ENCODE measurements around the gene POFUT2.
A peak's percentile ranks its signal among the peaks of the same experiment; 100 is the strongest.
"Not testable (repeated sequence)": the region's sequence is repeated elsewhere in the genome, so short reads cannot be mapped to it uniquely, and the experiment has no call there.

Gene POFUT2

DNA sequence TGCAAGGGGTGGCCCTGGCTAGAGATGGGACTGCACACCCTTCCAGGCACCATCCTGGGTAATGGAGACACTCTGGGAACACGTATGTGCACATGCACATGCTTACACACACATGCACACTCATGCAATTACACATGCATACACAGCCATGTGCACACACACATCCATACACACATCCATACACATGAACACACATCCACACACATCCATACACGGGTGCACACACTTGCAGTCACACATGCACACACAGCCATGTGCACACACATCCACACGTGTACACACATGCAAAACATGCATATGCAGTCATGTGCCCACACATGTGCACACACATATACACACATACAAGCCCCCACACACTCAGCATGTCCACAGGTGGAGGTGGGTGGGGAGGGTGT is 22.3 kb upstream of the POFUT2 start:
- no peak for DNase-seq

DNA sequence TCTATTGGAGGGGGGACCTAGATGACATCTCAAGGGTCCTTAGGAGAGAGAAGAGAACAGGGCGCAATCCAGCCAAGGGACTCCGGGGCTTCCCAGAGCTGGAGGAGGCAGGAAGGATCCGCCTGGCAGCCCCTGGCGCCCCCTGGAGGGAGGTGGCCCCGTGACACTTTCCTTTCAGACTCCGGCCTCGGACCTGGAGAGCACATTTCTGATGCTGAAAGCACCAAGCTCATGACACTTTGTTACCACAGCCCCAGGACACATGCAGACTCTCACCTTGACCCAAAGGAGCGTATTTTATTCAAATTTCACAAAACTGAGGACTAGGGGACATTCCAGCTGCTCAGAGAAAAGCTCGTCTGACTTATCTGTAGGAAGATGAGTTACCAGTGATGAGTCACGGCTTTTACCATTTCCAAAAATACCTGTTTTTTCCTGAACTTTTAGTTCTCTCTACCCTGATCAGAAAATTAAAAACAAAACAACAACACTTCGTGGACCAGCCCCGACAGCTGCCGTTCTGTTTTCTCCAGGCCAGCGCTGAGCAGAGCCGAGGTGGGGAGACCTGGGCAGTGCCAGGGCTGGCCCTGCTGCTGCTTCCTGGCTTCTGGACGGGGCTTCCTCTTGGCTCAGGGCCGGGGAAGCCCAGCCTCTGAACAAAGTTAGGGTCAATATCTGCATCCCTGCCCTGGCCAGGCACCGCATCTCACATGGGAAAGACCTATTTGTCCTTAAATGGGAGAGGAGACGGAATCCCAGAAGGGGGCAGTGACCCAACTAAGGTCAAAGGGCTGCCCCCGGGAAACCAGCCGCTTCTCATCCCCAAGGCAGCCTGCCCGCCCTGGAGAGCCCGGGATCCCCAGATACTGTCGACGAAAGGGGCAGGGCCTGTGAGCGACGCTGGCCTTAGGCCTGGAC is 21.6 kb upstream of the POFUT2 start:
- DNase-seq = peak; percentile 22

DNA sequence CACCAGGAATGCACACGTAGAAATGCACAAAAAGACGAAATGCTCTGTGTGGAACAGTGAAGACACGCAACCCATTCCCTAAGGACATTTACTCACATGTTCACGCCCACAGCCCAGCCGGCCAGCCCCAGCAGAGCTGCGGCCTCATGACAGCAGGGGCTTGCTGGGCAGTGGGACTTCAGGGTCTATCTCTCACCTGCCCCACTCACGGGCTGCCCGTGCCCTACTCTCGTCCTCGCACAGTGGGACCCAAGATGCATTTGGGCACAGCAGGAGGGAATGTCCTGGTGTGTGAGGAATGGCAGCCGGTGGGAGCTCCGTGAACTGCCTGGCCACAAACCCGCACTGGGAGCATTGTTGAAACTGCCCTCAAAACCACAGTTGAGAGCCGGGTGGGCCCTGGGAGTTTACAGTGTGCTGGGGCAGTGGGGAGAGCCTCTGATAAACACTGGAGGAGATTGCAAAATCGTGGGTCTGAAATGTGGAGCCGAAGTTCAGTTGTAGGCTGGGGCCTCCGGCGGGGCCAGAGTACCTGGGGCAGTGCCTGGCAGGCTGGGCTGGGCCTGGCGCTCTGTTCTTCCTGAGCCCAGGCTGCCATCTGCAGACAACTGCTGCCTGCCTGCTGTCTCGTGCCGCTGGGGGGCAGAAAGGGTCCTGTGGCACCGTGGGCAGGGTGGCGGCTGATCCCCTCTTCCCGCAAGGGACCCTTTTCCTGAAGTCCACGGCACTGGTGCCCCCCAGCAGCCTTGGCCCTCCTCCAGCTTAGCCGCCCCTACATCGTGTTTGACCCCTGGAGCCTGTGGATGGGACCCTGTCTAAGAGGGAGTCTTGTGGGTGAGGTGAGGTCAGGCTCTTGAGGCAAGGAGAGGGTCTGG is 20.7 kb upstream of the POFUT2 start:
- DNase-seq = no peak

DNA sequence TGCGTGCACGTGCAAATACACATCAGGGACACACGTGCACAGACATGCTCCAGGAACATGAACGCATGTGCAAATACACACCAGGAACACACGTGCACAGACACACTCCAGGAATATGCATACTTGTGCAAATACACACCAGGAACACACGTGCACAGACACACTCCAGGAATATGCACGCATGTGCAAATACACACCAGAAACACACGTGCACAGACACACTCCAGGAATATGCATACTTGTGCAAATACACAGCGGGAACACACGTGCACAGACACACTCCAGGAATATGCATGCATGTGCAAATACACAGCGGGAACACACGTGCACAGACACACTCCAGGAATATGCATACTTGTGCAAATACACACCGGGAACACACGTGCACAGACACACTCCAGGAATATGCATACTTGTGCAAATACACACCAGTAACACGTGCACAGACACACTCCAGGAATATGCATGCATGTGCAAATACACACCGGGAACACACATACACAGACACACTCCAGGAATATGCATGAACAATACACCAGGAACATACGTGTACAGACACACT is 20.0 kb upstream of the POFUT2 start:
- DNase-seq = not testable (repeated sequence)

GRCh38 chr21:45306832-45307571 is 19.3 kb upstream of the POFUT2 start:
- DNase-seq = peak; percentile 24

GRCh38 chr21:45306453-45306831 is 18.7 kb upstream of the POFUT2 start:
- no peak for DNase-seq

DNA sequence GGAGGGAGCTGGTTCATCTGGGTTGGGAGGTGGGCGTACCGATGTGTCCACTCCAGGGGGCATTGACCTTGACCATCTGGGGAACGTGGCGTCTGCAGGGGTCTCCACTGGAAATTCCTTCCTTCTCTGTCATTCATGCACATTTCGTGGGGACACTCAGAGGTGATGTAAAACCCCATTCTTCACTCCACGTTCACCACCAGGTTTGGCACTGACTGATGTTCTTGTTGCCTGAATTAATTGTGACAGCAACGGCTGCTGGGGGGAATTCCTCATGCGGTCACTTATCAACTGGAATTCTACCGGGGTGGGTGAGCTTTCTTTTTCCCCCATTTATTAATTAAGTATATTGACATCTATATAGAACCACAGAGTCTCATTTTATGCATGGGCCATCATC is 18.1 kb upstream of the POFUT2 start:
- DNase-seq = no peak

- no peak for DNase-seq
These were observed 17.2 kb upstream of the POFUT2 start for GRCh38 chr21:45304945-45305344.

GRCh38 chr21:45304476-45304830 is 16.8 kb upstream of the POFUT2 start:
- DNase-seq = peak; percentile 21

DNA sequence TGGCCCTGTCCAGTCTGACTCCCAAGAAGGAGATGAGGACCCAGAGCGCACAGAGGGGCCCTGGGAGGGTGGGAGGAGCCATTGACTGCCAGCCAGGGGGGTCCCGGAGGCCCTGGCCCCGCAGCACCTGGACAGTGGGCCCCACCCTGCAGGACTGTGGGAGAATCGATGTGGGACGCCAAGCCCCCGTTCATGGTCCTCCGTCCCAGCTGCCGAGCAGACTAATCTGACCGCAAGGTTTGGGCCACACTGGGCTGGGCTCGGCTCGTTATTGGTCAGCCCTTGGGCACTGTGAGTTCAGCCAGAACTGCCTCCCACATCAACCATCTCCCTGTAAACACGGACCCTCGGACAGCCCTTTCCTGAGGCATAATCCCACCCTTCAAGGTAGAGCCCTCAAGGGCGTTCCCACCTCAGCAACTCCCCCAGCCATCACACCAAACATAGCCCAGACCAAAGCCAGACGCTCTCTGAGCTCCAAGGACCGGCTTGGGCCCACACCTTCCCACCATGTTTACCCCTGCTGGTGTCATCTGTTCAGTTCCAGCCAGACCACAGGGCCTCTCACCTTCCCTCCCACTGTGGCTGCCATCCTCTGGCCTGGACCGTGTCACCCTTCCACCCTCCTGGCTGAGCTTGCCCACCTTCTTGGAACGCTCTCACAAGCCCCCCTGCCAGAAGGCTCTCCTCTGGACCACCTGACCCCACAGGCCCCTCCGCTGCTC is 16.2 kb upstream of the POFUT2 start:
- no peak for DNase-seq

- DNase-seq = no peak
These were observed 15.5 kb upstream of the POFUT2 start for GRCh38 chr21:45303091-45303615.

- DNase-seq = no peak
These were observed 14.7 kb upstream of the POFUT2 start for GRCh38 chr21:45302082-45303061.

- no peak for DNase-seq
These were observed 13.9 kb upstream of the POFUT2 start for GRCh38 chr21:45301521-45302081.

GRCh38 chr21:45300786-45301520 is 13.3 kb upstream of the POFUT2 start:
- DNase-seq = no peak

DNA sequence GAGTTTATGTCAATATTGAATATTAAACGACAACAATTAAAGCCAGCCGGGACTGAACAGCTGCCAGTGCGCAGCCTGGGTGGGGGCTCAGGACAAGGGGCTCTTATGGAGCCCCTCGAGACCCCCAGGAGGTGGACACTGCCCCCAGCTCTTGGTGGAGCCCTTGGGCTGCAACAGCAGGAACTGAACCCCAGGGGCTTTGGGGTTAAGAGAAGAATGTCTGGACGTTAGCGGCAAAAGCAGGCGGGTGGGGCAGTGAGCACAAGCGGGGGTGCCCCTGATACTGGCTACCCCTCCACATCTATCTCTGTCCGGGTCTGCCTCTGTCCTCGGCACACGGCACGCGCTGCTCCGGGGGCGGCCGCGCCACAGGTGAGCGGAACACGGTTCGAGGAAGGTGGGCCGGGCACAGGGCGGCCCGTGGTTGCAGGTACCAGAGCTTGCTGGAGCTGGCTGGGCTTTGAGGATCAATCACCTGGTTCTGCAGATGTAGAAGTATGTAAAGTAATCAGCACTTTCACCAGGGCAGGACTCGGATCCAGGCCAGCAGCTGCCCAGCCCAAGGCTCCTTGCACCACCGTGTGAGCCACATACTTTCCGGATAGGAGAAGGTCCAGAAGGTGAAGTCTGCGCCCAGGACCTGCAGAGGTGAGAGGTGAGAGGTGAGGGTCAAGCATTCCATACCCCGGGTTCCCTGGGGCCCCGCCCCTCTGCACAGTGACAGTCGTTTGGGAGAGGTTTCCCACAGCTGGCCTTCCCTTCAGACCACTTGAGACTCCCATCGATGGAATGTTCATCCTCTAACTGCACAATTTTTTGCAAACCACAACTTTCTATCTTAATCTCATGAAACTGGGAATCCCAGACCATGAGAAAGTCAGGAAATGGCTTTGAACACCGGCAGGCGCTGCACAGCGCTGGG is 12.4 kb upstream of the POFUT2 start:
- no peak for DNase-seq

DNA sequence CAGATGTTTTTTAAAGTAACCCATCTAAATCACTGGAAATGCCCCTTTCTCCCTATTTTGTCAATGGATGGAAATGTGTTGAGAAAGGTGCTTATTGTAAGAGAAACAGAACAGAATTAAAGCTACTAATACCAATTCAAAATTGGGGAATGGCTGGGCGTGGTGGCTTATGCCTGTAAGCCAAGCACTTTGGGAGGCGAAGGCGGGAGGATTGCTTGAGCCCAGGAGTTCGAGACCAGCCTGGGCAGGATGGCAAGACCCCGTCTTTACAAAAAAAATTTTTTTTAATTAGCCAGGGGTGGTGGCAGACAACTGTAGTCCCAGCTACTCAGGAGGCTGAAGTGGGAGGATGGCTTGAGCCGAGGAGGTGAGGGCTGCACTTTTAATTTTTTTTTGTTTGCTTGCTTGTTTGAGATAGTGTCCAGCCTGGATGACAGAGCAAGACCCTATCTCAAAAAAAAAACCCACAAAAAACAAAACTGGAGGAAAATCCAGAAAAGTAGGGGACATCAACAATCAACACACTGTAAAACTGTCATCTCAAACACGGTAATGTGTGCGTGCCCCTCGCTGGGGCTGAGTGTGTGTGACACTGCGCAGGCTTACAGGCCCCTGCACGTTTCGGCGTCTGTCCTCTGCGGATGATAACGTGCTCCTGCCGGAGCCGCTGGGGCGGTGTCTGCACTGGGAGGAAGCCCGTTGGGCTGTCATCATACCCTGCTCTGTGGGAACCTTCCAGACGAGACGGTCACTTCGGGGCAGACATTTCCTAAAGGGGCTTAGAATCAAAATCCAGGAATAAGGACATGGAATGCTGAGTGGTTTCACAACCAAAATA is 11.6 kb upstream of the POFUT2 start:
- no peak for DNase-seq

DNA sequence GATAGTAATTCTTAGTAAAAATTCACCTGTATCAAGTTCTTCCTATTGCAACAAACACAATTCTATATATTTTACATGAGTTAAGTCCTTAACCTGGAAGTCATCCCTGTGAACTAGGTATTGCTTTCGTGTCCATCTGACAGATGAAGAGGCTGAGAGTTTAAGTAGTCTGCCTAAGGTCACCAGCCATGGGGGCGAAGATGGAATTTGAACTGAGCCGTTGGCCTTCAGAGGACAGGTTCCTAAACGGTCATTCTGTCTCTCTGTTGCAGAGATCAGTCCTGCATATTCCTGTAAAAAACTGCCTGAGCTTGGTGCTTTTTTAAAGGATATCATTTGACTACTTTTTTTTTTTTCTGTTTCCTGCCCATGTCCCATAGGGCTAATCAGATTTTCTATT is 10.2 kb upstream of the POFUT2 start:
- DNase-seq = no peak

GRCh38 chr21:45297329-45297728 is 9.6 kb upstream of the POFUT2 start:
- DNase-seq = no peak

Measured in kidney glomerular epithelial cell (primary cell).